HEK293T (cell line): ENCODE results near the gene ROR1.

Source experiments
- CTCF ChIA-PET: fragments of 350-600 bp; formaldehyde crosslinking; extraction: SDS; loops from one replicate; lab custom pipeline; 2021; ENCODE audit warnings: antibody characterized with exemption, inconsistent platforms; lab: Yijun Ruan, JAX
- POLR2A ChIA-PET: fragments of 350-600 bp; formaldehyde crosslinking; extraction: SDS; loops from one replicate; lab custom pipeline; 2020; ENCODE audit warnings: antibody characterized with exemption, inconsistent platforms; lab: Yijun Ruan, JAX
- DNase-seq: peaks from one replicate; pipeline ENCODE4 v3.0.0; 2012; ENCODE audit warnings: mixed read lengths; ENCODE audit errors: extremely low spot score
- ARNT ChIP-seq: fragments of 450-650 bp; IDR thresholded peaks from 2 replicates; pipeline ENCODE4 v1.6.1; 2017; ENCODE audit warnings: mild to moderate bottlenecking
- BHLHE40 ChIP-seq: fragments of 450-650 bp; IDR thresholded peaks from 2 replicates; pipeline ENCODE4 v1.6.1; 2016; ENCODE audit warnings: mild to moderate bottlenecking, moderate library complexity, borderline replicate concordance
- CTBP1 ChIP-seq: fragments of 450-650 bp; IDR thresholded peaks from 2 replicates; pipeline ENCODE4 v1.6.1; 2016; ENCODE audit warnings: borderline replicate concordance
- ELF4 ChIP-seq: fragments of 450-650 bp; IDR thresholded peaks from 2 replicates; pipeline ENCODE4 v1.6.1; 2017; ENCODE audit warnings: antibody characterized with exemption
- FOXA1 ChIP-seq: fragments of 450-650 bp; IDR thresholded peaks from 2 replicates; pipeline ENCODE4 v1.6.1; 2016; ENCODE audit warnings: mild to moderate bottlenecking
- FOXK2 ChIP-seq: fragments of 450-650 bp; IDR thresholded peaks from 2 replicates; pipeline ENCODE4 v1.6.1; 2016; ENCODE audit warnings: mild to moderate bottlenecking
- FOXM1 ChIP-seq: fragments of 450-650 bp; IDR thresholded peaks from 2 replicates; pipeline ENCODE4 v1.6.1; 2017; ENCODE audit warnings: mild to moderate bottlenecking, borderline replicate concordance
- HDGF ChIP-seq: fragments of 450-650 bp; IDR thresholded peaks from 2 replicates; pipeline ENCODE4 v1.6.1; 2017; ENCODE audit warnings: antibody characterized with exemption, borderline replicate concordance
- L3MBTL2 ChIP-seq: fragments of 450-650 bp; conservative IDR thresholded peaks from 2 replicates; pipeline ENCODE4 v1.6.1; 2016; ENCODE audit warnings: mild to moderate bottlenecking
- LEF1 ChIP-seq: fragments of 450-650 bp; IDR thresholded peaks from 2 replicates; pipeline ENCODE4 v1.6.1; 2017; ENCODE audit warnings: mild to moderate bottlenecking, borderline replicate concordance
- NFRKB ChIP-seq: fragments of 450-650 bp; IDR thresholded peaks from 2 replicates; pipeline ENCODE4 v1.6.1; 2016; ENCODE audit warnings: mild to moderate bottlenecking, moderate library complexity
- SP1 ChIP-seq: fragments of 450-650 bp; IDR thresholded peaks from 2 replicates; pipeline ENCODE4 v1.6.1; 2017
- SUZ12 ChIP-seq: fragments of 450-650 bp; IDR thresholded peaks from 2 replicates; pipeline ENCODE4 v1.6.1; 2016; ENCODE audit warnings: mild to moderate bottlenecking
- TARDBP ChIP-seq: fragments of 450-650 bp; IDR thresholded peaks from 2 replicates; pipeline ENCODE4 v1.6.1; 2016
- ZNF384 ChIP-seq: fragments of 450-650 bp; IDR thresholded peaks from 2 replicates; pipeline ENCODE4 v1.6.1; 2016
- TF ChIP-seq, protein P1 (sequence below): fragments of 450-650 bp; IDR thresholded peaks from 2 replicates; pipeline ENCODE4 v1.6.1; 2016

Gene ROR1

DNA sequence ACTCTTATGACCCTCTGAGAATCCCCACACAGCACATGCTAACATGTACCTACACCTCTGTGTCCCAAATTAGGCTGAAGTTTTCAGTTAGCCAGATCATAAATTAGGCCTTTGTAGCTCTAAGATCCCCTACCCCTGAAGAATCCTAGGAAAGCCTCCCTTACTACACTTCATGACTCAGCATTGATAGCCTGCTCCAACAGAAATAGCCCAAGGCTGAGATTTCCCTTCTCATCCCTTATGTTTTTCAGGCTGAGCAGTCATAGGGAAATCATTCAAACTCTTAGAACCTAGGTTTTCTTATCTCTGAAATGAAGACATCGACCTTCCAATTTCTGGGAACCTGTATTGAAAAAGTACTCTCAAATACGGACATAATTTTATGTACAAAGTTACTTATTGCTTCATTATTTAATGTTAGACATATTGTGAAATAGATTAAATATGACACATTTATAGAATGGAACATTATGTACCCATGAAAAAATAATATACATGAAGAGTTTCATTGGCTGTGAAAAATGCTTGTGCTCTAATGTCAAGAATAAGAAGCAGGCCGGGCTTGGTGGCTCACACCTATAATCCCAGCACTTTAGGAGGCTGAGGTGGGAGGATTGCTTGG is 307.2 kb downstream of the ROR1 start:
- DNase-seq: no peak
- TF ChIP-seq FOXK2 (no peak), HDGF (no peak)
- TF ChIP-seq, protein P1, sequence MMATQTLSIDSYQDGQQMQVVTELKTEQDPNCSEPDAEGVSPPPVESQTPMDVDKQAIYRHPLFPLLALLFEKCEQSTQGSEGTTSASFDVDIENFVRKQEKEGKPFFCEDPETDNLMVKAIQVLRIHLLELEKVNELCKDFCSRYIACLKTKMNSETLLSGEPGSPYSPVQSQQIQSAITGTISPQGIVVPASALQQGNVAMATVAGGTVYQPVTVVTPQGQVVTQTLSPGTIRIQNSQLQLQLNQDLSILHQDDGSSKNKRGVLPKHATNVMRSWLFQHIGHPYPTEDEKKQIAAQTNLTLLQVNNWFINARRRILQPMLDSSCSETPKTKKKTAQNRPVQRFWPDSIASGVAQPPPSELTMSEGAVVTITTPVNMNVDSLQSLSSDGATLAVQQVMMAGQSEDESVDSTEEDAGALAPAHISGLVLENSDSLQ: no peak
- ChIA-PET POLR2A (no interaction called here), CTCF (no interaction called here)

GRCh38 chr1:64082459-64082858 is 308.6 kb downstream of the ROR1 start:
- CTCF ChIA-PET: no interaction called here
- TF ChIP-seq SP1 (no peak), HDGF (no peak), ZNF384 (no peak), CTBP1 (no peak), FOXK2 (no peak), FOXA1 (no peak), SUZ12 (no peak), LEF1 (no peak), TARDBP (no peak), ARNT (no peak), L3MBTL2 (no peak), BHLHE40 (no peak), NFRKB (no peak), FOXM1 (no peak), ELF4 (no peak)
- TF ChIP-seq, protein P1: no peak
- no peak for DNase-seq
- POLR2A ChIA-PET: interaction anchor here (1.0 kb wide), 1 partner anchor 10 kb away, joined by 3 read pairs; no protein-coding TSS in a partner anchor

GRCh38 chr1:64084451-64084850 is 310.6 kb downstream of the ROR1 start:
- DNase-seq: no peak
- POLR2A ChIA-PET: interaction anchor here (0.7 kb wide), 1 partner anchor 8 kb away, joined by 3 read pairs; no protein-coding TSS in a partner anchor

DNA sequence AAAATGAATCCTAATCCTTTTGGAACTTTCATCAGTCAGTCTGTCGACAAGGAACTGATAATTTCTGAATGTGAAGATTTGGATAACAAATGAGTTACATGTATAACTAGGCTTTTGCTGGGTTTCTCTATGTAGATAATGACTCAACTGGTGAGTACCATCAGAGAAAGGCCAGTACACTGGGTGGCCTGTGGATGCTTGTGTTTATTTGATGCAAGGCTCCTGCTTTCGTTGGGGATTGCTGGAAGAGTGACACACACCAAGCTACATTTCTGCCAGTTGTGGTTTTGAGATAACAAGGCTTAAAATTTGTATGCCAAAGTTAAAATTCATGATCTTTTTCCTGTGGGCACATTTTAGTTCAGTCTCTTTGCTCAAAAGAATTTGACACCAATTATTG is 314.0 kb downstream of the ROR1 start:
- TF ChIP-seq HDGF (no peak), TARDBP (no peak), FOXK2 (no peak), NFRKB (no peak), ARNT (no peak), BHLHE40 (no peak), CTBP1 (no peak)
- POLR2A ChIA-PET: no interaction called here
- CTCF ChIA-PET: no interaction called here
- DNase-seq: no peak

More at GRCh38 chr1:64084451-64084850, 310.6 kb downstream of the ROR1 start:
- TF ChIP-seq FOXK2 (no peak), NFRKB (no peak), FOXM1 (no peak), ZNF384 (no peak), TARDBP (no peak), LEF1 (no peak), CTBP1 (no peak), SUZ12 (no peak), HDGF (no peak)
- TF ChIP-seq, protein P1: no peak
- CTCF ChIA-PET: no interaction called here

DNA sequence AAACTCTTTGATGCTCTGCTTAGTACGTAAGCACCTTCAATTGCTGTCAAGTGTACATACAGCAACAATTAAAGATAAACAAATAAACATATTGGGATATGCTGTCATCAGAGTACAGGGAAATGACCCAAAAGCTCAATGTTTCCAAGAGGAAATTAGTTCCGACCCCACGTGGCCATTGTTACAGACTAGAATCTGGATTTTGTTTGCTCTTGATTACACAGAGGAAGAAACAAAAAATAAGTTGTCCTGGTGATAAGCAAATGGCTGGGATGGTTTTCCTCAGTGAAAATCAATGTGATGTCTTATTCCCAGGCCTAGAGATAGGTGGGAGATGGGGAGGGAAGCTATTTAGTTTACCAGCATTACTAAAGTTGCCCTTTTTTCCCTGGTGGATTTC is 316.6 kb downstream of the ROR1 start:
- DNase-seq: no peak
- ChIA-PET CTCF (interaction anchor here (0.6 kb wide), 1 partner anchor 106 kb away, joined by 4 read pairs; no protein-coding TSS in a partner anchor), POLR2A (no interaction called here)
- TF ChIP-seq ELF4 (no peak), CTBP1 (no peak), ZNF384 (no peak), LEF1 (no peak), SP1 (no peak), L3MBTL2 (no peak), HDGF (no peak), NFRKB (no peak), SUZ12 (no peak), TARDBP (no peak), ARNT (no peak), FOXK2 (no peak)
- TF ChIP-seq, protein P1: no peak

GRCh38 chr1:64092851-64093371 is 319.1 kb downstream of the ROR1 start:
- CTCF ChIA-PET: no interaction called here

More at GRCh38 chr1:64092851-64093371, 319.1 kb downstream of the ROR1 start:
- DNase-seq: no peak
- POLR2A ChIA-PET: interaction anchor here (1.0 to 1.2 kb wide), 2 partner anchors 8 to 10 kb away, joined by 3 read pairs; no protein-coding TSS in a partner anchor
- no peak for TF ChIP-seq TARDBP
- TF ChIP-seq SUZ12: no peak
- TF ChIP-seq FOXA1: no peak
- TF ChIP-seq BHLHE40: no peak
- TF ChIP-seq FOXK2: no peak
- no peak for TF ChIP-seq L3MBTL2
- TF ChIP-seq CTBP1: no peak
- no peak for TF ChIP-seq NFRKB
- TF ChIP-seq, protein P1: no peak
- no peak for TF ChIP-seq ZNF384
- no peak for TF ChIP-seq ARNT
- no peak for TF ChIP-seq HDGF
- no peak for TF ChIP-seq FOXM1
- no peak for TF ChIP-seq SP1
- TF ChIP-seq LEF1: no peak
- TF ChIP-seq ELF4: no peak
